ENCODE measurements around the gene B4GALNT3.

Gene B4GALNT3

DNA sequence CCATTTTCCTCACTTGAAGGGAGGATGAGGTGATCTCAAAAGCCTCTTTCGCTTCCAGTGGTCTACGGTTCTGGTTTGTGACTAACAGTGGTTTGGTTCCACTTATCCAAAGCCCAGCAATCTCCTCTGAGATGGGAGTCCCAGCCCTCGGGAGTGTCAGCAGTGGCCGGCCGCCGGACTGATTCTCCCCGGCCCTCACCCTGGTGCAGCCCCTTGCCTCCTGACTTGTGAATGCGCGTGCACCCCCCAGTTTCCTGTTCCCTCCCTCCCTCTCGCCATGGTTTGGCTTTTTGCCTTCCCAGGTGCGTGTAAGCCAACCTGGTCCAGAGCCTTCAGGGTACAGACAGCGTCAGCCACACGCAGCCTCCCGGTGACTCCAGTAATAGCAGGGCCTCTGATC, 74.5 kb downstream of the B4GALNT3 start:
- TF ChIP-seq, protein P1, sequence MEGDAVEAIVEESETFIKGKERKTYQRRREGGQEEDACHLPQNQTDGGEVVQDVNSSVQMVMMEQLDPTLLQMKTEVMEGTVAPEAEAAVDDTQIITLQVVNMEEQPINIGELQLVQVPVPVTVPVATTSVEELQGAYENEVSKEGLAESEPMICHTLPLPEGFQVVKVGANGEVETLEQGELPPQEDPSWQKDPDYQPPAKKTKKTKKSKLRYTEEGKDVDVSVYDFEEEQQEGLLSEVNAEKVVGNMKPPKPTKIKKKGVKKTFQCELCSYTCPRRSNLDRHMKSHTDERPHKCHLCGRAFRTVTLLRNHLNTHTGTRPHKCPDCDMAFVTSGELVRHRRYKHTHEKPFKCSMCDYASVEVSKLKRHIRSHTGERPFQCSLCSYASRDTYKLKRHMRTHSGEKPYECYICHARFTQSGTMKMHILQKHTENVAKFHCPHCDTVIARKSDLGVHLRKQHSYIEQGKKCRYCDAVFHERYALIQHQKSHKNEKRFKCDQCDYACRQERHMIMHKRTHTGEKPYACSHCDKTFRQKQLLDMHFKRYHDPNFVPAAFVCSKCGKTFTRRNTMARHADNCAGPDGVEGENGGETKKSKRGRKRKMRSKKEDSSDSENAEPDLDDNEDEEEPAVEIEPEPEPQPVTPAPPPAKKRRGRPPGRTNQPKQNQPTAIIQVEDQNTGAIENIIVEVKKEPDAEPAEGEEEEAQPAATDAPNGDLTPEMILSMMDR (IDR thresholded peaks at IDR 0.05; ENCODE audit: low read depth, low read length, missing control alignments) = no peak
- no peak for DNase-seq (ENCODE audit: extremely low read depth, low read depth)

DNA sequence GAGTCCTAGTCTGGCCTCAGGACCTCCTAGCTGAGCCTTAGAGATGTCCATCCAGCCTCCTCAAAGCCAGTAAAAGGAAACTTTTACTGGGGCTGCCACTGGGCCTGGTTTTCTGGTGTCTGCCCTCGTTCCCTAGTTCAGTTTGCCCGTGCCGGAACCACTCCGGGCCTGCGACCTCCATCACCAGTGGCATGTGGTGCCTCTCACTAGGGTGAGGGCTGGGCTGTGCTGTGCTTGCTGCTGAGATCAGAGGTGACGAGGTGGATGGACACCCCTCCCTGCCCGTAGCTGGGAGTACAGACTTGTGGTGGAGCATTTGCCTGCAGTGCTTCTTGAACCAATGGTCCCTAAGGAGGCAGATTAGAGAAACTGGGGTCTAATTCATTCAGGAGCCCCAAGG, 75.7 kb downstream of the B4GALNT3 start:
- DNase-seq (ENCODE audit: extremely low read depth, low read depth) = no peak
- TF ChIP-seq, protein P1 (IDR thresholded peaks at IDR 0.05; ENCODE audit: low read depth, low read length, missing control alignments) = no peak
- H3K4me3 ChIP-seq (replicated peaks; ENCODE audit: low read depth, low read length) = no peak overlapping the region

More for the DNA sequence above, 74.5 kb downstream of the B4GALNT3 start:
- H3K4me3 ChIP-seq (replicated peaks; ENCODE audit: low read depth, low read length) = no peak overlapping the region

DNA sequence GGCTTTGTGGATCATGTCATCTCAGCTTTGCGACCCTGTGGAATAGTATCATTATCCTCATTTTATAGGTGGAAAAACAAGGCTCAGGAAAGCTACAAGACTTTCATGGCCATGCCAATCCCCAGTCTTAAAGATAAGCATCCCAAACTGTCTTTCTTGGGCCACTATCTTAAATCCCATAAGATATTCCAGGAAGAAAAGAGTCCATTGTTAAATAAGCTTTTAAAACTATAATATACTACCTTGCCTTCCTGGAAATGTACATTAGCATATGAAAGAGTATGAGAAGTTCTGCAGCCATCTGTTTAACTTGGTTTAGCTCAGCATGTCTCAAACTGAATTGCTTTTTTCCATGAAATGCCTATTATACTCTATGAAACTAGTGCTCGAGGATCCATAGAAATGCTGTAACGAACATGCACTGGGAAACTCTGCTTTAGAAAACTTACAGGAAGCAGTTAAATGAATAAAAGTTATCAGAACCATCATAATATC, 77.1 kb downstream of the B4GALNT3 start:
- TF ChIP-seq, protein P1 (IDR thresholded peaks at IDR 0.05; ENCODE audit: low read depth, low read length, missing control alignments) = no peak
- no peak for DNase-seq (ENCODE audit: extremely low read depth, low read depth)
- H3K4me3 ChIP-seq (replicated peaks; ENCODE audit: low read depth, low read length) = no peak overlapping the region

DNA sequence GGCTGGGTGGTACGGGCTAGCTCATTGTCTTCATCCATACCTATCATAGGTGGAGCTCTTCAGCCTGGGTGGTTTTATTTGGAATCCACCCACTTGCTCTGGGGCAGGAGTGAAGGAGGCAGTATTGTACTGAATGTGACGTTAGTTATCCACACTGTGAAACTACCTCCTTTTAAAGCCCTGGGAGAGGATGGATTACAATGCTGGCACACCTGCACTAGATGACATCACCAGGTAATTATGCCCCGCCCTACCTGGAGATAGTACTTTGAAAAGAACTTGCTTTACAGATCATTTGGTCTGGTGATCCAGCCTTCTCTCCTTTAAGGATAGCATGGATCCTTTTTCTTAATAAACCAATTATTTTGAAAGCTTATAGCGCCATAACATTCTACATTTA, 78.0 kb downstream of the B4GALNT3 start:
- TF ChIP-seq, protein P1 (IDR thresholded peaks at IDR 0.05; ENCODE audit: low read depth, low read length, missing control alignments) = no peak
- no peak overlapping the region for H3K4me3 ChIP-seq (replicated peaks; ENCODE audit: low read depth, low read length)
- DNase-seq (ENCODE audit: extremely low read depth, low read depth) = no peak

DNA sequence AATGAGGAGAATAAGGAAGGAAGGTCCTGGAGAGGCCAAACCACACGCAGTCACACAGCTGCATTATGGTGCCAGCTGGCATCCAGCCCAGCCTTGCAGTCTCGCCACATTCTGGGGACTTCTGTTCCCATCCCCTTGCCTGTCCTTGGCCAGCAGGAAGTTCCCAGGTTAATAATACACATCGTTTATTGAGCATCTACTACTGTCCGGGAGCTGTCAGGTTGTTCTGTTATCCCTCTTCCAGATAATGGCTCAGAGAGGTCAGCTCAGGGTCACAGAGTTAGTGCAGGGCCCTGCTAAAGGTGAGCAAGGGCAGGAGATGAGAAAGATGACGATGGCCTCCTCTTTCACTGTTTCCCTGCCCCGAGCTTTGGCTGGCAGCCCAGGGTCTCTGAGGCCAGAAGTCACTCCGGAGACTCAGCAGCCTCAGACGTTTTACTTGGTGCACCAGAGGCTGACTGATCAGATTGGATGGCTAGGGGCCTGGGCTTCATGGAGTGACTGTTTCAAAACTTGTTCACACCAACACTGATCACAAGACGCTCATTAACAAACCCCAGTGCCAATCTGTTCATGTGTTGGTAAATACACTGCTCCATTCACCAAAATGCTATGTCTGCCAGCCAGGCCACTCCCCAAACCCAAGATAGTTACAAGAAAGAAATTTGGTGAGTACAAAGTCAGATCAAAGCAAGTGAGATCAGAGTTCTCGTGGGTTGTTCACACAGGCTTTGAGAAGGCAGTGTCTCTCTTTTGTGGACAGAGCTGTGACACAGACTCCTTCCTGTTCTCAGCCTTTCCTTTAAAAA, 79.2 kb downstream of the B4GALNT3 start:
- no peak for DNase-seq (ENCODE audit: extremely low read depth, low read depth)
- TF ChIP-seq, protein P1 (IDR thresholded peaks at IDR 0.05; ENCODE audit: low read depth, low read length, missing control alignments) = no peak
- H3K4me3 ChIP-seq (replicated peaks; ENCODE audit: low read depth, low read length) = no peak overlapping the region

DNA sequence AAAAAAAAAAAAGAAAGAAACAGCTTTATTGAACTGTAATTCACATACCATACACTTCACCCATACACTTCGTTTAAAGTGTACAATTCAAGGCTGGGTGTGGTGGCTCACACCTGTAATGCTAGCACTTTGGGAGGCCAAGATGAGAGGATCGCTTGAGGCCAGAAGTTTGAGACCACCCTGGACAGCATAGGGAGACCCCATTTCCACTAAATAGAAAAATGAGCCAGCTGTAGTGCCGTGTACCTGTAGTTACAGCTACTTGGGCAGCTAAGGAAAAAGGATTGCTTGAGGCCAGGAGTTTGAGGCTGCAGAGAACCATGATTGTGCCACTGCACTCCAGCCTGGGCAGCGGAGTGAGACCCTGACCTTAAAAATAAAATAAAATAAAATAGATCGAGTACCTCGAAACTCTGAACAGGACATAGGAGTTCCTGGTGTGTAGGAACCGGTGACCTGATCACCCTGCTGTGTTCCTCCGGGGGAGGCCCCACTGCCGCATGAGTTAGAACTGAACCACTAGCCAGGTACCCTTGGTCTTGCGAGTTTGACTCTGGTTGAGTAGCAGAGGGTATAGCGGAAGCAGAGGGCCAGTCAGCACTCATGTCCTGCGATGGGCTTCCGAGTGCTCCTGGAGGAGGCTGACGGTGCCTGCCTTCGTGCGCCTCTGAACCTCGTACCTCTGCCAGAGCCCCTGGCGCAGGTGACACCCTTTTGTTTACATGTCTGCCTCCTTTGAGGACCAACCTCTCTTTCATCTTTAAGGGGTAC, 80.0 kb downstream of the B4GALNT3 start:
- no peak overlapping the region for H3K4me3 ChIP-seq (replicated peaks; ENCODE audit: low read depth, low read length)
- no peak for DNase-seq (ENCODE audit: extremely low read depth, low read depth)
- TF ChIP-seq, protein P1 (IDR thresholded peaks at IDR 0.05; ENCODE audit: low read depth, low read length, missing control alignments) = no peak

Measured in HFF-Myc (cell line).